Type B pancreatic cell (in vitro differentiated cells): ENCODE measurements around the gene BANP. TPM values are rescaled to one million over a fixed set of nuclear protein-coding genes. Genes with fewer than 3 reads are reported as not detected.
"Not testable (repeated sequence)": the region's sequence is repeated elsewhere in the genome, so short reads cannot be mapped to it uniquely, and the experiment has no call there.

Experiments used
- DNase-seq: peaks from one replicate; pipeline ENCODE4 v3.0.0; 2021; ENCODE audit warnings: mixed read lengths; ENCODE audit not compliant: unreplicated experiment; ENCODE audit errors: extremely low spot score
- H3K27ac Mint-ChIP-seq: 2 replicates; pipeline ENCODE4 v1.8.0; 2021; ENCODE audit warnings: mild to moderate bottlenecking, mixed read lengths
- H3K27me3 Mint-ChIP-seq: 2 replicates; pipeline ENCODE4 v1.8.0; 2021; ENCODE audit warnings: mixed read lengths
- H3K36me3 Mint-ChIP-seq: 2 replicates; pipeline ENCODE4 v1.8.0; 2021; ENCODE audit warnings: mixed read lengths
- H3K4me1 Mint-ChIP-seq: one replicate; pipeline ENCODE4 v1.8.0; 2021; ENCODE audit warnings: mixed read lengths; ENCODE audit not compliant: unreplicated experiment
- H3K4me3 Mint-ChIP-seq: 2 replicates; pipeline ENCODE4 v1.8.0; 2021; ENCODE audit warnings: mild to moderate bottlenecking, mixed read lengths
- H3K9me3 Mint-ChIP-seq: 2 replicates; pipeline ENCODE4 v1.8.0; 2021; ENCODE audit warnings: mixed read lengths
- total RNA-seq: library from RNA; stranded (reverse); gene quantifications from 2 replicates; pipeline ENCODE4 v1.2.1, GENCODE V29; 2021; ENCODE audit warnings: low replicate concordance
- TF ChIP-seq, protein P1 (sequence below): fragments of 200-600 bp; sonication (generic); conservative IDR thresholded peaks from 2 replicates; pipeline ENCODE4 v1.5.0; 2021; ENCODE audit warnings: antibody characterized with exemption, mild to moderate bottlenecking

The BANP gene
- total RNA-seq, 1 donor from 2014 or later = 36.9 TPM

DNA sequence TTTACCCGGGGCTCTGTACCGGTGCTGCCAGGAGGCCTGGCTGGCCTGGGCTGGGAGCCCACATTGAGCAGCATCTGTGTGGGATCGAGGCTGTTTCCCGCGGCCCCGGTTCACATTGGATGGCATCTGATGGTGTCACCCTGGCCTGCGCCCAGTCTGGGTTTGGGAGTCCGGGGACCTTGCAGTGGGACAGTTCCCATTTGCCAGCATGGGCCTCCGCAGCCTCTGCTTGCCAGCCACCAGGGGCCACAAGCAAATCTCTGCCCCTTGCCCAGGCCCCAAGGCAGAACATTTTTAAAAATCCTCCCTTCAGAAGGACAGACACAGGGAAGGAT lies 64.5 kb downstream of the BANP start:
- TF ChIP-seq, protein P1, sequence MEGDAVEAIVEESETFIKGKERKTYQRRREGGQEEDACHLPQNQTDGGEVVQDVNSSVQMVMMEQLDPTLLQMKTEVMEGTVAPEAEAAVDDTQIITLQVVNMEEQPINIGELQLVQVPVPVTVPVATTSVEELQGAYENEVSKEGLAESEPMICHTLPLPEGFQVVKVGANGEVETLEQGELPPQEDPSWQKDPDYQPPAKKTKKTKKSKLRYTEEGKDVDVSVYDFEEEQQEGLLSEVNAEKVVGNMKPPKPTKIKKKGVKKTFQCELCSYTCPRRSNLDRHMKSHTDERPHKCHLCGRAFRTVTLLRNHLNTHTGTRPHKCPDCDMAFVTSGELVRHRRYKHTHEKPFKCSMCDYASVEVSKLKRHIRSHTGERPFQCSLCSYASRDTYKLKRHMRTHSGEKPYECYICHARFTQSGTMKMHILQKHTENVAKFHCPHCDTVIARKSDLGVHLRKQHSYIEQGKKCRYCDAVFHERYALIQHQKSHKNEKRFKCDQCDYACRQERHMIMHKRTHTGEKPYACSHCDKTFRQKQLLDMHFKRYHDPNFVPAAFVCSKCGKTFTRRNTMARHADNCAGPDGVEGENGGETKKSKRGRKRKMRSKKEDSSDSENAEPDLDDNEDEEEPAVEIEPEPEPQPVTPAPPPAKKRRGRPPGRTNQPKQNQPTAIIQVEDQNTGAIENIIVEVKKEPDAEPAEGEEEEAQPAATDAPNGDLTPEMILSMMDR = no peak
- Mint-ChIP-seq H3K4me1 (peaks cover 7% of the 10 kb centered on the region), H3K36me3 (peaks cover 11% of the 10 kb centered on the region), H3K9me3 (no peaks in the 10 kb centered on the region), H3K27me3 (no peaks in the 10 kb centered on the region), H3K4me3 (no peak overlapping the region), H3K27ac (no peak overlapping the region)
- no peak for DNase-seq

DNA sequence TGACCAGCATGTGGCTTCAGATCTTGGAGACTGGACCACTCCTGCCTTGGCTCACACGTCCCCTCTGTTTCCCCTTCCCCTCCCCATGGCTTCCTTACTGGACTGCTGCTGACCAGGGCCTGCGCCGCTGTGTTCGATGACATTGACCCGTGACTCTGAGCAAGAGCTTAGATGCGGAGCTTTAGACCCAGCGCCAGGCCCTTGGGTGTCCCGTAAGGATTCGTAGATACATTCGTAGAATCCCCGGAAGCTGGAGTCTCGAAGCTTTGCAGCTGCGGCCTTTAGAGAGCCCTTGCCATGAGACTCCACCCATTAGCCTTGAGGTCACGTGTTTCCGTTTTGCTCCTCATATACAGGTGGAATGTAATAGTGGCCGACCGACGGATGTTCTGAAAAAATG lies 65.2 kb downstream of the BANP start:
- not testable (repeated sequence) for H3K4me3 Mint-ChIP-seq, H3K9me3 Mint-ChIP-seq, H3K27ac Mint-ChIP-seq, H3K36me3 Mint-ChIP-seq, H3K27me3 Mint-ChIP-seq, DNase-seq, H3K4me1 Mint-ChIP-seq

DNA sequence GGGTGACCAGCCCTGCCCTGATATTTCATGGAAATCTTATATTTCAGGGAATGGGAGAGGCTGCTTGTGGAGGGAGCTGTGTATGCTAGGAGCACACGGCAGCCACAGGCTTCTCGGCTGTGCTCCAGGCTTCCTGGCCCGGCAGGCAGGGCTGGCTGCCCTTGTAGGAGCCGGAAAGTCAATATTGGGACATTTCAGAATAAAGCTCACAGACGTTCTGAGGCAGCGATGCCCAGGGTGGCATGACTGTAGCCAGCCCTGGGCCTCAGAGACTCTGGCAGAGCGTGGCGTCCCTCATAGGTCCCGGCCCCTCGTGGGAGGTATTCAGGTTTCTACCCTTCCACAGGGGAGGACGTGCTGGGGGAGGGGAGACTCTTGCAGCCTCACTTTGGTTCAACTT lies 65.7 kb downstream of the BANP start:
- no peak overlapping the region for H3K4me3 Mint-ChIP-seq
- H3K4me1 Mint-ChIP-seq = peaks cover 7% of the 10 kb centered on the region
- DNase-seq = no peak
- H3K27ac Mint-ChIP-seq = no peak overlapping the region
- H3K36me3 Mint-ChIP-seq = peaks cover 8% of the 10 kb centered on the region
- TF ChIP-seq, protein P1 = no peak
- no peaks in the 10 kb centered on the region for H3K9me3 Mint-ChIP-seq
- no peaks in the 10 kb centered on the region for H3K27me3 Mint-ChIP-seq

DNA sequence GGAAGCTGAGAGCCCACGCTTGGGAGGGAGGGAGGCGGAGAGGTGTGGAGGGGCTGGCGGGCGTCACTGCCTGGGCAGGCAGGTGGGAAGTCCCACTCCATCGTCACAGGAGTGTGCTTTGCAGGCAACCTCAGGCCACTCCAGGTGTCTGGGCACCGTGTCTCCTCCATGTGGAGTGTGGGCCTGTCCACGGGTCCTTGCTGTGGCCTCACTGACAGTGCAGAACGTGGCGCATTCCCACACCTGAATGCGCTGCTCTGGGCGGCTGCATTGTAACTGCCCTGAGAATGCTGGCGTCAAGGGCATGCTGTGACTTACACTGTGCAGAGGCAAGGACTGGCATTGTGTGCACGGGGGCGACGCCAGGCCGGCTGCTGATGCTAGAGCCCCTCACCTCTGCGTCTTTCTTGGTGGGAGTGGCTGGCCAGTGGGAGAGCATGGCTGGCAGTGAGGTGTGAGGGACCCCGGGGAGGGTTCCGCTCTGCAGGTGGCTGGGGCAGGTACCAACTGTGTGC lies 66.4 kb downstream of the BANP start:
- DNase-seq = no peak
- Mint-ChIP-seq H3K27me3 (no peaks in the 10 kb centered on the region), H3K9me3 (no peaks in the 10 kb centered on the region), H3K36me3 (peaks cover 8% of the 10 kb centered on the region), H3K4me3 (no peak overlapping the region), H3K4me1 (peaks cover 4% of the 10 kb centered on the region), H3K27ac (no peak overlapping the region)
- TF ChIP-seq, protein P1 = no peak

DNA sequence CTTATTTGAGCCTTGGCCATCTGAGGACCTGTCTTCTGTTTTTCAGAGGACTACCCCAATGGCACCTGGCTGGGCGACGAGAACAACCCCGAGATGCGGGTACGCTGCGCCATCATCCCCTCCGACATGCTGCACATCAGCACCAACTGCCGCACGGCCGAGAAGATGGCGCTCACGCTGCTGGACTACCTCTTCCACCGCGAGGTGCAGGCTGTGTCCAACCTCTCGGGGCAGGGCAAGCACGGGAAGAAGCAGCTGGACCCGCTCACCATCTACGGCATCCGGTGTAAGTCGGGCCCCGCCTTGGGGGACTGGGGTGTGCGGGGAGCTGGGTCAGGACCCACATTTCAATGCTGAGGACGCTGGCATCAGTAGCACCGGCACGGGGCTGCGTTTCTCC lies 67.1 kb downstream of the BANP start:
- not testable (repeated sequence) for H3K4me3 Mint-ChIP-seq, H3K27ac Mint-ChIP-seq, H3K27me3 Mint-ChIP-seq, H3K9me3 Mint-ChIP-seq, H3K4me1 Mint-ChIP-seq, DNase-seq, H3K36me3 Mint-ChIP-seq

DNA sequence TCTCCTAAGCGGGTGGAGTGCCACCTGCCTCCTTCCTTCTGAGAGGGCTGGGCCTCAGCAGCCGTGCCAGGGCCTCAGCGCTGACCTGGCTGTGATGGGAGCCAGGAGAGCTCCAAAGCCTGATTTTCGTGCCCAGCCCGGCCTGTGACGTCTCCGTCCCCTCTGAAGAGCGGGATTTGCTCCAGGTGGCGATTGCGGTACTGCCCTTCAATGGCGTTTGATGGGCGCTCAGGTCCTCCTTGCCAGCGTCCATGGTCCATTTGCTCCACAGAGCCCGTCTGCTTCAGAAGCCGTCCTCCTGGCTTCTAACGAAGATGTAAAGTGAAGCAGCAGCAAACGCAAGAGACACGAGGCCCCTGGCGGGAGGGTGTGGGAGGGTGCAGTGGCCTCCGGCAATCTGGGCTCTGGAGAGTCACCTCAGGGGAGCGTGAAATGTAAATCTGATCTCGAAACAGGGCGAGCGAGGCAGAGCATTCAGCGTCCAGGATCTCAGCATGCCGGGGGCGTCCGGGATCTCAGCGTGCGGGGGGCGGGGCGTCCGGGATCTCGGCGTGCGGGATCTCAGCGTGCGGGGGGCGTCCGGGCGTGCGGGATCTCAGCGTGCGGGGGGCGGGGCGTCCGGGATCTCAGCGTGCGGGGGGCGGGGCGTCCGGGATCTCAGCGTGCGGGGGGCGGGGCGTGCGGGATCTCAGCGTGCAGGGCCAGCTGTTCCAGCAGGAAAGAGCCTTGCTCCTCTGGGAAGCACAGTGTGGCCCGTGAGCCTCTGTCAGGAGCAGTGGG lies 68.0 kb downstream of the BANP start:
- not testable (repeated sequence) for H3K27me3 Mint-ChIP-seq, DNase-seq, H3K36me3 Mint-ChIP-seq, H3K27ac Mint-ChIP-seq, H3K4me3 Mint-ChIP-seq, H3K9me3 Mint-ChIP-seq, H3K4me1 Mint-ChIP-seq

DNA sequence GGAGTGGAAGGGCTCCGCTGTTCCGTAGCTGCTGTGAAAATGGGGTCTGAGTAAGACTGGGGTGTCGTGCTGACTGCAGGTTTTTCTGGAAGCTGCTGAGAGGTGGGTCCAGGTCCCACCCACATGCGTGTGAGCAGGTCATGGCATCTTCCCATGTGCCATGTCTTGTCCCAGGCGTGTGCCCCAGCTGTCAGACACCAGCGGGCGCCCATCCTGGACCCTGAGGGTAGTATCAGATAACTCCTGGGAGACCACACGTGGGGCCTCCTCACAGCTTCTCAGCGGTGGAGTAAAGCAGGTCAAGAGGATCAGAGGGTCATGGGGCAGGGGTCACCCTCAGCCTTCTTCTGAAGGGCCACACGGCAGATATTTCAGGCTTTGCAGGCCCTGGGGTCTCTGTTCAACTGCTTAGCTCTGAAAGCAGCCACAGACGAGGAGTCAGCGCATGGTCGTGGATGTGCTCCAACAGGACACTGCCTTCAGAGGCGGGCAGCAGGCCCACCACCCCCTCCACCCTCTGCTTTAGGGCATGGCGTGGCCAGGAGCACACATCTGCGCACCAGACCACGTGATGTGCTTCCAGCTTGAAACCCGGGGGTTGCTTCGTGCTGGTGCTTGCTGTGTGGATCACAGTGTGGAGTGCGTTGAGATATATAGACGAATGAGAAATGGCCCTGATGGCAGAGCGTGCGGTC lies 68.7 kb downstream of the BANP start:
- peak overlapping the region; percentile 33 for H3K4me3 Mint-ChIP-seq
- peaks cover 7% of the 10 kb centered on the region for H3K4me1 Mint-ChIP-seq
- no peak for DNase-seq
- peaks cover 11% of the 10 kb centered on the region for H3K36me3 Mint-ChIP-seq
- H3K27me3 Mint-ChIP-seq = no peaks in the 10 kb centered on the region
- H3K9me3 Mint-ChIP-seq = no peaks in the 10 kb centered on the region
- no peak overlapping the region for H3K27ac Mint-ChIP-seq
- TF ChIP-seq, protein P1 = no peak
